H1 (cell line): Measurements from ENCODE around the gene LGR4.

ENCODE experiments used
- CTCF ChIP-seq, 3 experiments: IDR thresholded peaks; 1 replicate in 2 of 3; 2 replicates in 1 of 3; pipeline versions ENCODE4 v1.5.1 to v1.6.1; 2011; ENCODE audit warnings: low read length in 3 of 3, mild to moderate bottlenecking in 3 of 3, inconsistent platforms in 2 of 3, low read depth in 1 of 3, moderate library complexity in 1 of 3; ENCODE audit not compliant: insufficient read depth in 1 of 3; ENCODE audit errors: control extremely low read depth in 1 of 3
- EP300 ChIP-seq, 2 experiments: IDR thresholded peaks; 1 replicate in 1 of 2; 2 replicates in 1 of 2; pipeline ENCODE4 v1.6.1; 2011 to 2012; ENCODE audit warnings: low read depth in 2 of 2, low read length in 2 of 2, mild to moderate bottlenecking in 2 of 2, borderline replicate concordance in 1 of 2, inconsistent platforms in 1 of 2, moderate library complexity in 1 of 2
- POLR2AphosphoS5 ChIP-seq: IDR thresholded peaks from 2 replicates; pipeline ENCODE4 v1.6.1; 2011; ENCODE audit warnings: low read depth, low read length
- RBBP5 ChIP-seq: IDR thresholded peaks from 2 replicates; pipeline ENCODE4 v1.7.1; 2012; ENCODE audit warnings: low read depth, mild to moderate bottlenecking, inconsistent platforms, low read length, moderate library complexity, borderline replicate concordance
- RXRA ChIP-seq: IDR thresholded peaks from 2 replicates; pipeline ENCODE4 v1.6.1; 2011; ENCODE audit warnings: low read depth, mild to moderate bottlenecking, low read length, moderate library complexity; ENCODE audit not compliant: insufficient read depth
- TAF1 ChIP-seq: IDR thresholded peaks from 2 replicates; pipeline ENCODE4 v1.6.1; 2011; ENCODE audit warnings: mild to moderate bottlenecking, low read depth, low read length
- TBP ChIP-seq: IDR thresholded peaks from 2 replicates; pipeline ENCODE4 v1.6.1; 2011; ENCODE audit warnings: low read depth, low read length, improper control_type of control experiment
- USF2 ChIP-seq: IDR thresholded peaks from 2 replicates; pipeline ENCODE4 v1.6.1; 2011; ENCODE audit warnings: low read length, improper control_type of control experiment

GRCh38 chr11:27396259-27396839 is 76.2 kb downstream of the LGR4 start:
- TF ChIP-seq EP300 (IDR thresholded peaks at IDR 0.05; ENCODE audit: borderline replicate concordance in 1 of 2, low read depth in 2 of 2, low read length in 2 of 2) (no peak), CTCF (IDR thresholded peaks at IDR 0.05; ENCODE audit: control extremely low read depth in 1 of 3, insufficient read depth in 1 of 3, low read depth in 1 of 3, low read length in 3 of 3) (no peak), RBBP5 (no peak), RXRA (no peak), TAF1 (no peak), TBP (no peak), POLR2AphosphoS5 (no peak), USF2 (no peak)
